K562 (cell line): ENCODE measurements around the gene G6PC3.

ENCODE experiments used
- EP300 ChIP-seq: IDR thresholded peaks from 2 replicates; pipeline ENCODE4 v1.6.1; 2012; ENCODE audit warnings: low read length, improper control_type of control experiment
- EZH2 ChIP-seq: IDR thresholded peaks from 2 replicates; pipeline ENCODE4 v1.6.1; 2012; ENCODE audit warnings: low read depth, mild to moderate bottlenecking, inconsistent platforms, low read length, borderline replicate concordance
- HDAC2 ChIP-seq: fragments of 450-650 bp; IDR thresholded peaks from 2 replicates; pipeline ENCODE4 v1.6.1; 2016; ENCODE audit warnings: mild to moderate bottlenecking
- JUNB ChIP-seq: fragments of 450-650 bp; formaldehyde crosslinking; conservative IDR thresholded peaks from 2 replicates; pipeline ENCODE4 v1.4.0; 2020; ENCODE audit warnings: mild to moderate bottlenecking
- NR1H2 ChIP-seq: sonication (generic); formaldehyde crosslinking; IDR thresholded peaks from 2 replicates; pipeline ENCODE4 v1.4.0; 2020; ENCODE audit warnings: mild to moderate bottlenecking, missing genetic modification reagents
- POLR3G ChIP-seq: IDR thresholded peaks from 2 replicates; pipeline ENCODE4 v1.6.1; 2011; ENCODE audit not compliant: insufficient read length, insufficient replicate concordance; ENCODE audit errors: extremely low read depth
- RNF2 ChIP-seq: sonication (generic); IDR thresholded peaks from 2 replicates; pipeline ENCODE4 v1.6.1; 2016
- TEAD4 ChIP-seq, 2 experiments: sonication (generic) in 1 of 2; formaldehyde crosslinking in 1 of 2; IDR thresholded peaks; 2 replicates each; pipeline versions ENCODE4 v1.6.1 to v1.8.0; 2012 to 2022; ENCODE audit warnings: borderline replicate concordance in 1 of 2, inconsistent platforms in 1 of 2, low read length in 1 of 2, mild to moderate bottlenecking in 1 of 2, missing genetic modification reagents in 1 of 2
- ZNF76 ChIP-seq: fragments of 250-450 bp; sonication (Bioruptor Pico); IDR thresholded peaks from 2 replicates; pipeline ENCODE4 v1.4.0; 2020; ENCODE audit warnings: mild to moderate bottlenecking, moderate library complexity, borderline replicate concordance
- TF ChIP-seq, protein P1 (sequence below): sonication (generic); formaldehyde crosslinking; IDR thresholded peaks from 2 replicates; pipeline ENCODE4 v1.8.0; 2022; ENCODE audit warnings: mild to moderate bottlenecking, missing genetic modification reagents
- TF ChIP-seq, protein P2 (sequence below): sonication (generic); formaldehyde crosslinking; IDR thresholded peaks from 2 replicates; pipeline ENCODE4 v1.8.1; 2022; ENCODE audit warnings: missing genetic modification reagents
- TF ChIP-seq, protein P3 (sequence below), 3 experiments: IDR thresholded peaks in 2 of 3; conservative IDR thresholded peaks in 1 of 3; 2 replicates each; pipeline ENCODE4 v1.5.1; 2011 to 2012; ENCODE audit warnings: low read length in 3 of 3, mild to moderate bottlenecking in 3 of 3, control low read depth in 2 of 3, improper control_type of control experiment in 1 of 3, inconsistent platforms in 1 of 3, low read depth in 1 of 3, mixed read lengths in 1 of 3, moderate library complexity in 1 of 3; ENCODE audit not compliant: insufficient read depth in 2 of 3
- TF ChIP-seq, protein P4 (sequence below): sonication (generic); formaldehyde crosslinking; IDR thresholded peaks from 2 replicates; pipeline ENCODE4 v1.9.0; 2022; ENCODE audit warnings: mild to moderate bottlenecking, missing genetic modification reagents

DNA sequence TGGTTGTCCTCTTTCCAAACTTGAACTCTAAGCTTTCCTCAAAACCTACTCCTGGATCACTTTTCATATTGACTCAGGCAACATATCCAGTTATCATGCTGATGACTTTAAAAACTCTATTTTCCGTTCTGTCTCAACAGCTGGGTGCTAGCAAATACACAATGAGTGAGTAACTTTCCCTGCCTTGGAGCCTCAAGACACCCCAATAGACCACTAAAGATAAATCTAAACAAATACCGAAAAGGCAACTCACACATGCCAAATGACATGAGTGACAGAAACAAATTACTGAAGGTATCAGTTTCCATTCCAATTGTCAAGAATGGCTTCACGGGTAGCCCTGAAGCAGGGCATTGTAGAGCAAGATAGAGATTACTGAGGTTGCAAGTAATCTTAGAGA is 40.1 kb upstream of the G6PC3 start:
- TF ChIP-seq TEAD4 (IDR thresholded peaks at IDR 0.05; ENCODE audit: low read length) (no peak), TEAD4 (CRISPR knock-in tag; IDR thresholded peaks at IDR 0.05; ENCODE audit: borderline replicate concordance) (no peak), JUNB (CRISPR knock-in tag) (no peak), ZNF76 (CRISPR knock-in tag) (no peak), POLR3G (no peak), EZH2 (no peak), NR1H2 (CRISPR knock-in tag) (no peak), EP300 (no peak), RNF2 (no peak), HDAC2 (no peak)
- TF ChIP-seq, protein P1, sequence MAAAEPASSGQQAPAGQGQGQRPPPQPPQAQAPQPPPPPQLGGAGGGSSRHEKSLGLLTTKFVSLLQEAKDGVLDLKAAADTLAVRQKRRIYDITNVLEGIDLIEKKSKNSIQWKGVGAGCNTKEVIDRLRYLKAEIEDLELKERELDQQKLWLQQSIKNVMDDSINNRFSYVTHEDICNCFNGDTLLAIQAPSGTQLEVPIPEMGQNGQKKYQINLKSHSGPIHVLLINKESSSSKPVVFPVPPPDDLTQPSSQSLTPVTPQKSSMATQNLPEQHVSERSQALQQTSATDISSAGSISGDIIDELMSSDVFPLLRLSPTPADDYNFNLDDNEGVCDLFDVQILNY (CRISPR knock-in tag) = no peak
- TF ChIP-seq, protein P2, sequence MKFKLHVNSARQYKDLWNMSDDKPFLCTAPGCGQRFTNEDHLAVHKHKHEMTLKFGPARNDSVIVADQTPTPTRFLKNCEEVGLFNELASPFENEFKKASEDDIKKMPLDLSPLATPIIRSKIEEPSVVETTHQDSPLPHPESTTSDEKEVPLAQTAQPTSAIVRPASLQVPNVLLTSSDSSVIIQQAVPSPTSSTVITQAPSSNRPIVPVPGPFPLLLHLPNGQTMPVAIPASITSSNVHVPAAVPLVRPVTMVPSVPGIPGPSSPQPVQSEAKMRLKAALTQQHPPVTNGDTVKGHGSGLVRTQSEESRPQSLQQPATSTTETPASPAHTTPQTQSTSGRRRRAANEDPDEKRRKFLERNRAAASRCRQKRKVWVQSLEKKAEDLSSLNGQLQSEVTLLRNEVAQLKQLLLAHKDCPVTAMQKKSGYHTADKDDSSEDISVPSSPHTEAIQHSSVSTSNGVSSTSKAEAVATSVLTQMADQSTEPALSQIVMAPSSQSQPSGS (CRISPR knock-in tag) = no peak
- TF ChIP-seq, protein P3, sequence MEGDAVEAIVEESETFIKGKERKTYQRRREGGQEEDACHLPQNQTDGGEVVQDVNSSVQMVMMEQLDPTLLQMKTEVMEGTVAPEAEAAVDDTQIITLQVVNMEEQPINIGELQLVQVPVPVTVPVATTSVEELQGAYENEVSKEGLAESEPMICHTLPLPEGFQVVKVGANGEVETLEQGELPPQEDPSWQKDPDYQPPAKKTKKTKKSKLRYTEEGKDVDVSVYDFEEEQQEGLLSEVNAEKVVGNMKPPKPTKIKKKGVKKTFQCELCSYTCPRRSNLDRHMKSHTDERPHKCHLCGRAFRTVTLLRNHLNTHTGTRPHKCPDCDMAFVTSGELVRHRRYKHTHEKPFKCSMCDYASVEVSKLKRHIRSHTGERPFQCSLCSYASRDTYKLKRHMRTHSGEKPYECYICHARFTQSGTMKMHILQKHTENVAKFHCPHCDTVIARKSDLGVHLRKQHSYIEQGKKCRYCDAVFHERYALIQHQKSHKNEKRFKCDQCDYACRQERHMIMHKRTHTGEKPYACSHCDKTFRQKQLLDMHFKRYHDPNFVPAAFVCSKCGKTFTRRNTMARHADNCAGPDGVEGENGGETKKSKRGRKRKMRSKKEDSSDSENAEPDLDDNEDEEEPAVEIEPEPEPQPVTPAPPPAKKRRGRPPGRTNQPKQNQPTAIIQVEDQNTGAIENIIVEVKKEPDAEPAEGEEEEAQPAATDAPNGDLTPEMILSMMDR (IDR thresholded peaks at IDR 0.05 in 2 of 3, conservative IDR thresholded peaks at IDR 0.05 in 1 of 3; ENCODE audit: insufficient read depth in 2 of 3, low read depth in 1 of 3, low read length in 3 of 3) = no peak
- TF ChIP-seq, protein P4, sequence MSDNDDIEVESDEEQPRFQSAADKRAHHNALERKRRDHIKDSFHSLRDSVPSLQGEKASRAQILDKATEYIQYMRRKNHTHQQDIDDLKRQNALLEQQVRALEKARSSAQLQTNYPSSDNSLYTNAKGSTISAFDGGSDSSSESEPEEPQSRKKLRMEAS (CRISPR knock-in tag) = no peak
